Right lobe of liver (tissue), 6 donors: ENCODE results near the gene AGPAT2. TPM values are rescaled to one million over a fixed set of nuclear protein-coding genes. Genes with fewer than 3 reads are reported as not detected.

Source experiments
- ATAC-seq, 4 donors: fragments of 200-7000 bp; cut with Tn5 transposase; one replicate each; pipeline ENCODE4 v1.9.1; 2020; ENCODE audit warnings: mild to moderate bottlenecking in 4 of 4, moderate library complexity in 4 of 4
- DNase-seq, 3 donors: peaks; one replicate each; pipeline ENCODE4 v3.0.0-alpha.2; 2020
- H3K27ac ChIP-seq, 3 donors: fragments of 200-600 bp; one replicate each; pipeline ENCODE4 v1.8.0; 2022
- H3K27me3 ChIP-seq, 2 donors: fragments of 200-600 bp; one replicate each; pipeline ENCODE4 v1.8.0; 2022
- H3K36me3 ChIP-seq, 4 donors: fragments of 200-600 bp; sonication (generic) in 1 of 4; one replicate each; pipeline versions ENCODE4 v1.5.1 to v1.8.0; 2017 to 2022; ENCODE audit warnings: control low read depth in 1 of 4
- H3K4me1 ChIP-seq, 4 donors: fragments of 200-600 bp; sonication (generic) in 1 of 4; one replicate each; pipeline versions ENCODE4 v1.5.1 to v1.8.0; 2017 to 2022; ENCODE audit warnings: control low read depth in 1 of 4
- H3K4me3 ChIP-seq, 3 donors: fragments of 200-600 bp; one replicate each; pipeline ENCODE4 v1.8.0; 2022
- H3K9me3 ChIP-seq, 4 donors: fragments of 200-600 bp; sonication (generic) in 1 of 4; one replicate each; pipeline versions ENCODE4 v1.5.1 to v1.8.0; 2017 to 2022; ENCODE audit warnings: control low read depth in 1 of 4
- POLR2A ChIP-seq: fragments of 450-650 bp; IDR thresholded peaks from one replicate; pipeline ENCODE4 v1.6.1; 2017; ENCODE audit warnings: antibody characterized with exemption, mild to moderate bottlenecking
- WGBS: methylation state at CpG from one replicate; pipeline ENCODE4 v1.1.6; 2018; ENCODE audit warnings: low coverage, low lambda C conversion rate; ENCODE audit not compliant: insufficient coverage; ENCODE audit errors: missing lambda C conversion rate; 5-methylcytosine and 5-hydroxymethylcytosine counted together
- intact Hi-C, 2 donors: fragments of 100-400 bp; cut with DNase I; formaldehyde crosslinking; loops; one replicate each; pipeline versions ENCODE4 v1.11.2 to v1.14.1; 2022
- total RNA-seq, 6 experiments: library from RNA; depleted of rRNA in 2 of 6; stranded (reverse); fragments of >200 nt in 2 of 6; fragmentation: NEBNext Ultra II Directional in 3 of 6; extraction: Animal tissue kit (Norgen Biotek cat#: 25700) in 3 of 6; gene quantifications; one replicate each; pipeline versions ENCODE4 v1.1.0 to v1.2.4, GENCODE V29; 2016 to 2023
- TF ChIP-seq, protein P1 (sequence below), 4 donors: fragments of 200-600 bp in 3 of 4; fragments of 450-650 bp in 1 of 4; IDR thresholded peaks; one replicate each; pipeline versions ENCODE4 v1.5.1 to v1.8.0; 2016 to 2022; ENCODE audit warnings: antibody characterized with exemption in 4 of 4, mild to moderate bottlenecking in 2 of 4
- donor health status: DM: no; HTN: yes; CAD: no.
- donor health status: DM: no; HTN: no; CAD: no.
- donor health status: DM: no; HTN: no; CAD: no.
- donor health status: DM: no; HTN: yes; CAD: no.
- donor health status: DM: no; HTN: yes; CAD: no.

Gene AGPAT2
- total RNA-seq, 6 experiments from 2014 or later = 117 to 379 (median 184) TPM

DNA sequence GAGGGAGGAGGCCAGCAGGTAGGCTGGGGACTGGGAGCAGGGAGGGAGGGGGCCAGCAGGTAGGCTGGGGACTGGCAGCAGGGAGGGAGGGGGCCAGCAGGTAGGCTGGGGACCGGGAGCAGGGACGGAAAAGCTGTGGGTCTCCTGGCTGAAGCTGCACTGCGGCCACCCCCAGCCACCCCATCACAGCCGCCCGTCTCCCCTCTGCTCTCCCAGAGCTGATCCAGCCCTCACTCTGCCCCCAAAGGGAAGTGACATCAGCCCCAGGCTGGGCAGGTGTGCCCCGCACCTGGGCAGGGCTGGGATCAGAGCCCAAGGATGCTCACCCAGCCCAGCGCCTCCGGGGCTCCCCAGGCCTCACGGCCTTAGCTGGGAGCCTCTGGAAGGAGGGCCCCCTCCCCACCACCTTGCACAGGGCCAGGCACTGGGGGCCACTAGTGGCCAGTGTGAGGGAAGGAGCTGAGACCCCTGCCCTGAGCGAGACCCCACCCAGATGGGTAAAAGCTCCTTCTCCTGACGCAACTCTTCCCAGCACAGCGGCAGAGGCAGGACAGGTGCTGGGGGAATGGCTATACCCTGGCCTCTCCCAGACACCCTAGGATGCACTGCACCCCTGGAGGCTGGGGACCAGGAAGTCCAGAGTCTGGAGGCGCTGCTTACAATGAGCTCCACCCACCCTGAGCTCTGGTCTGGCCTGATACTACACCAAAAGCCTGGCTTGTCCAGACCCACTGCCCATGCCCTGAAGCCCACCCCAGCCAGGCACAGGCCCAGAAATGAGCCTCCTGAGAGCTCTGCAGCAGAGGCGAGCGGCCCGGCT lies 11.6 kb downstream of the AGPAT2 start:
- Histone ChIP-seq H3K4me1 (peaks cover 0 to 64% (median 31%) of the 10 kb centered on the region in 4 donors), H3K36me3 (peaks cover 0 to 19% (median 11%) of the 10 kb centered on the region in 4 donors), H3K9me3 (no peaks in the 10 kb centered on the region), H3K27ac (no peak overlapping the region), H3K27me3 (no peaks in the 10 kb centered on the region), H3K4me3 (no peak overlapping the region)
- TF ChIP-seq POLR2A = no peak
- TF ChIP-seq, protein P1, sequence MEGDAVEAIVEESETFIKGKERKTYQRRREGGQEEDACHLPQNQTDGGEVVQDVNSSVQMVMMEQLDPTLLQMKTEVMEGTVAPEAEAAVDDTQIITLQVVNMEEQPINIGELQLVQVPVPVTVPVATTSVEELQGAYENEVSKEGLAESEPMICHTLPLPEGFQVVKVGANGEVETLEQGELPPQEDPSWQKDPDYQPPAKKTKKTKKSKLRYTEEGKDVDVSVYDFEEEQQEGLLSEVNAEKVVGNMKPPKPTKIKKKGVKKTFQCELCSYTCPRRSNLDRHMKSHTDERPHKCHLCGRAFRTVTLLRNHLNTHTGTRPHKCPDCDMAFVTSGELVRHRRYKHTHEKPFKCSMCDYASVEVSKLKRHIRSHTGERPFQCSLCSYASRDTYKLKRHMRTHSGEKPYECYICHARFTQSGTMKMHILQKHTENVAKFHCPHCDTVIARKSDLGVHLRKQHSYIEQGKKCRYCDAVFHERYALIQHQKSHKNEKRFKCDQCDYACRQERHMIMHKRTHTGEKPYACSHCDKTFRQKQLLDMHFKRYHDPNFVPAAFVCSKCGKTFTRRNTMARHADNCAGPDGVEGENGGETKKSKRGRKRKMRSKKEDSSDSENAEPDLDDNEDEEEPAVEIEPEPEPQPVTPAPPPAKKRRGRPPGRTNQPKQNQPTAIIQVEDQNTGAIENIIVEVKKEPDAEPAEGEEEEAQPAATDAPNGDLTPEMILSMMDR (IDR thresholded peaks at IDR 0.05) = no peak
- DNase-seq = peak in 1 of 3 donors; percentile 61
- peak in 3 of 4 donors; percentile 0 to 8 (median 1) for ATAC-seq
- intact Hi-C loops = no loop called here
- 40% methylated on average over 2 of the region's 16 CpGs for WGBS

DNA sequence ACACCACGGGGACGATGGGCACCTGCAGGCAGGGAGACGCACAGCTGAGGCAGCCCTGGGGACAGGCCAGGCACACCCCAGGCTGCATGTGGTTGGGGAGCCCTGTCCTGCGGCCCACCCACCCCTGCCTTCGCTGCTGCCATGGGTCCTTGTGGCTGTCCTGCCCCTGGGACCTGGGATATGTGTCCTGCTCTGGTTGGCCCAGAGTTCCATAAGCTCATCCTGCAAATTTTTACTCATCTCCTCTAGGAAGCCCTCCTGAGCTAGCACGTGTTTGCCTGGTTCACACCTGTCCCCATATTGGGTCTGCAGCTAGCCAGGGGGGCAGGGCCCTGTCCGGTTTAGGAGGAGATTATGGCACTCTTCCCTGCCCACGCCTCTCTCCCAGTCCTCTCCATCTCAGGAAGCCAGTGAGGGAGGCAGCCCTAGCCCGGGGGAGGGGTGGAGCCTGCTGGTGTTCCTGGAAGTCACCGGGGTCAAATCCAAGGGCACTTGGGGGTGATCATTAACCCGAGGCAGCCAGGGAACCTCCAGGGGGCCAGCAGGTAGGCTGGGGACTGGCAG lies 12.4 kb downstream of the AGPAT2 start:
- Histone ChIP-seq H3K4me1 (peaks cover 0 to 56% (median 29%) of the 10 kb centered on the region in 4 donors), H3K4me3 (no peak overlapping the region), H3K9me3 (no peaks in the 10 kb centered on the region), H3K27me3 (no peaks in the 10 kb centered on the region), H3K27ac (peak overlapping the region in 1 of 3 donors; percentile 37), H3K36me3 (peaks cover 0 to 19% (median 11%) of the 10 kb centered on the region in 4 donors)
- TF ChIP-seq POLR2A = no peak
- TF ChIP-seq, protein P1 (IDR thresholded peaks at IDR 0.05) = no peak
- ATAC-seq (peak; percentile 44 to 69 (median 50)), DNase-seq (peak; percentile 91 to 94 (median 93))
- WGBS = 22% methylated on average over 6 of the region's 11 CpGs
- intact Hi-C loops = no loop called here

DNA sequence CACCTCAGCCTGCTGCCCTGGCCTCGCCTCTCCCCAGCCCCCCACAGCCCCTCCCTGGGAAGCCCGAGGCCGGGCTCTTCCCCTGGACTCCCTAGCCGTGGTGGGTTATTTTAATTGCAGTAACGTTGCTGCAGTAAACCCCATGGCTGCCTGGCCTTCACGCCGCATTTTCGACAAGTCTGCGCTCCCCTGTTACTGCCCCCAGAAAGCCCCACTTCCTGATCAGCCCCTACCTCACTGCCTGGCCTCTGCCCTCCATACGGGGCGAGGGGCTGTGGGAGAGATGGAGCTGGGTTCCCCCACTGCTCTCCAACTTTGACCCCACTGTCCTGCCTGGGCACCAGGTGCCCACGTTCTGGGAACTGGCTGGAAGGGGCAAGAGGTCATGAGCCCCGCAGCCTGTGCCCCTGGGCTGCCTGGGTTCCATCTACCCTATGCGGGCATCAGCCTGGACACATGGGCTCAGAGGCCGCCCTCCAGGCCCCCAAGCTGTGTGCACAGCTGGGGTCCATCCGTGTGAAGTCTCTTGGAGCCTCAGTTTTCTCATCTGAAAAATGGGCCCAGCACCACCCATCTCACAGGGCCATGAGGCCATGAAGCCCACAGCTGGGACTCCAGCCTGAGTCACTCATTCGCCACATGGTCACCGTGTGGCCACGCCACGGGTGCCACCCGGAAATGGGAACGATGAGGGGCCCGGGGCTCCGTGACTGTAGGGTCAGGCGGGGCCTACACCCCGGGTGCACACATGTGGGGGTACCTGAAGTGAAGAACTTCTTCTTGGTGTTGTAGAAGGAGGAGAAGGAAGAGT lies 13.1 kb downstream of the AGPAT2 start:
- Histone ChIP-seq H3K27ac (peak overlapping the region in 1 of 3 donors; percentile 51), H3K36me3 (peaks cover 0 to 19% (median 11%) of the 10 kb centered on the region in 4 donors), H3K27me3 (no peaks in the 10 kb centered on the region), H3K4me3 (no peak overlapping the region), H3K4me1 (peaks cover 0 to 49% (median 25%) of the 10 kb centered on the region in 4 donors), H3K9me3 (no peaks in the 10 kb centered on the region)
- TF ChIP-seq, protein P1 (IDR thresholded peaks at IDR 0.05) = no peak
- TF ChIP-seq POLR2A = no peak
- intact Hi-C loops = no loop called here
- WGBS = 52% methylated on average over 3 of the region's 26 CpGs
- DNase-seq (peak in 1 of 3 donors; percentile 63), ATAC-seq (peak in 3 of 4 donors; percentile 0 to 1 (median 0))
